Right ventricle myocardium superior (tissue), 1 donor: ENCODE results near the gene NXPH1. TPM values are rescaled to one million over a fixed set of nuclear protein-coding genes. Genes with fewer than 3 reads are reported as not detected.

Experiments used
- ATAC-seq: fragments of 200-7000 bp; cut with Tn5 transposase; one replicate; pipeline ENCODE4 v1.9.1; 2020; ENCODE audit warnings: mild to moderate bottlenecking; ENCODE audit not compliant: poor library complexity
- DNase-seq: peaks from one replicate; pipeline ENCODE4 v3.0.0-alpha.2; 2020
- intact Hi-C: fragments of 100-400 bp; cut with DNase I; formaldehyde crosslinking; loops from one replicate; pipeline ENCODE4 v1.11.2; 2022
- total RNA-seq: library from RNA; stranded (reverse); fragmentation: NEBNext Ultra II Directional; extraction: Animal tissue kit (Norgen Biotek cat#: 25700); gene quantifications from one replicate; pipeline ENCODE4 v1.2.1, GENCODE V29; 2021
- donor health status: DM: no; HTN: yes; CAD: no; lungs with severe emphysema.

Gene NXPH1
- total RNA-seq, 1 donor from 2014 or later = not detected

GRCh38 chr7:8567626-8568025 is 134.2 kb downstream of the NXPH1 start:
- intact Hi-C loops = no loop called here
- ATAC-seq = no peak
- DNase-seq = no peak

GRCh38 chr7:8579661-8580194 is 146.3 kb downstream of the NXPH1 start:
- intact Hi-C loops = no loop called here
- no peak for ATAC-seq

GRCh38 chr7:8581842-8582241 is 148.4 kb downstream of the NXPH1 start:
- ATAC-seq = no peak
- no peak for DNase-seq

More at GRCh38 chr7:8579661-8580194, 146.3 kb downstream of the NXPH1 start:
- no peak for DNase-seq

GRCh38 chr7:8582728-8583127 is 149.3 kb downstream of the NXPH1 start:
- intact Hi-C loops = no loop called here
- ATAC-seq (no peak), DNase-seq (no peak)

More at GRCh38 chr7:8581842-8582241, 148.4 kb downstream of the NXPH1 start:
- intact Hi-C loops = no loop called here

GRCh38 chr7:8585591-8585990 is 152.2 kb downstream of the NXPH1 start:
- ATAC-seq (no peak), DNase-seq (no peak)
- intact Hi-C loops = no loop called here

GRCh38 chr7:8590225-8590624 is 156.8 kb downstream of the NXPH1 start:
- ATAC-seq = no peak
- DNase-seq = no peak
- intact Hi-C loops = no loop called here

- intact Hi-C loops = no loop called here
- no peak for DNase-seq
- no peak for ATAC-seq
These were observed 157.4 kb downstream of the NXPH1 start for GRCh38 chr7:8590791-8591190.

- ATAC-seq = no peak
- intact Hi-C loops = no loop called here
- DNase-seq = no peak
These were observed 157.9 kb downstream of the NXPH1 start for GRCh38 chr7:8591289-8591688.

DNA sequence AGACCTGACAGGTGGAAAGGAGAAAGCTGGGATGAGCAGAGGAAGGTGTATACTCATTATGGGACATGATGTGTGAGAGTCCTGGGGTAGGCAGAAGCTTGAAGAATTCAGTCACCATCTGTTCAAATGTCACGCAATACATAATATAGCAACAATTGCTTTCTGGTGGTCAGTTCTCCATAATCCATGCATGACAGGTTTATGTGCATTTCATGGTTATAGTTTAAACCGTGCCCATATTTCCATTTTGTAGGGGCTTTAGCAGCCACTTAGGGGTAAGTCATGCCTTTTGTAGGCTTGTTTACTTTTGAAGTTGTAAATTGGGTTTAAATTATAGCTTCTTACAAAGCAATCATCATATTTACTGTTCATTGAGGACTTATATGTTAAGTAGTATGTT is 158.8 kb downstream of the NXPH1 start:
- intact Hi-C loops = no loop called here
- ATAC-seq (no peak), DNase-seq (no peak)

GRCh38 chr7:8594115-8594514 is 160.7 kb downstream of the NXPH1 start:
- intact Hi-C loops = no loop called here
- DNase-seq (no peak), ATAC-seq (no peak)

- intact Hi-C loops = no loop called here
- ATAC-seq (no peak), DNase-seq (no peak)
These were observed 164.2 kb downstream of the NXPH1 start for GRCh38 chr7:8597565-8597964.

GRCh38 chr7:8601121-8601520 is 167.7 kb downstream of the NXPH1 start:
- no peak for DNase-seq
- intact Hi-C loops = no loop called here
- no peak for ATAC-seq

DNA sequence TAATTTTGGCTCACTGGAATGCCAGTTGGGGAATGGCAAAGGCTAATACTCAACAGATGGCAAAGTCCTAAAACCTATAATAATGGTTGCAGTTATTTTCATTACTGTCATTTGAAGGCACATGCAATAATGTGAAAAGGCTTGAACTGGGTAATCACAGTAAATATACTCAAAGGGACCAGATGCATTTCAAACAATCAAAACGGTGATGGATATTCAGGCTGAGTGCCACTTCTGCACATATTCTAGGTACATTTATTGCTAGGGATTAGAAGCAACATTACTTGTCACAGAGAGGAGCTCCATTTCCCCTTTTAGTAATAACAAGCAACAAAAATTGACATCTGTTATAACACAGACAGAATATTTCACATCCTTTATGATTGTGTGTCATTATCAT is 171.8 kb downstream of the NXPH1 start:
- DNase-seq (no peak), ATAC-seq (no peak)
- intact Hi-C loops = no loop called here

- intact Hi-C loops = no loop called here
- no peak for ATAC-seq
- DNase-seq = no peak
These were observed 179.2 kb downstream of the NXPH1 start for GRCh38 chr7:8612584-8612983.

GRCh38 chr7:8613191-8613590 is 179.8 kb downstream of the NXPH1 start:
- intact Hi-C loops = no loop called here
- ATAC-seq (no peak), DNase-seq (no peak)

DNA sequence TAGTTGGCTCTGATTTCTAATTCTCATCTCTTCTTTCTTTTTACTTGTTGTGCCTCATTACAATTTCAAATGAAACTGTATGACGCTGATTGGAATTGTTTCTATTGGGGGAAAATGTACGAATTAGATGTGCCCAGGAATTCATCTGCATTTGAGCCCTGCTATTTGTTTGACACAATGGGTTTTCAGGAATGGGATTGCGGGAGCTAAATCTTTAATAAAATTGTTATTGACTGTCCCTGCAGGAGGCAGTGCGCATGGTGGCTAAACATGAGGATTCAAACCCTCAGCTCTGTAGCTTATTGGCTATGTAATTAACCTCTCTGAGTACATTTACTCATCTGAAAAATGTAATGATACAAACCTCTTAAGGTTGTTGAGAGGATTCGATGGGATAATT is 181.6 kb downstream of the NXPH1 start:
- no peak for ATAC-seq
- intact Hi-C loops = no loop called here
- no peak for DNase-seq

GRCh38 chr7:8618441-8619070 is 185.1 kb downstream of the NXPH1 start:
- no peak for ATAC-seq
- intact Hi-C loops = no loop called here

GRCh38 chr7:8620169-8620568 is 186.8 kb downstream of the NXPH1 start:
- intact Hi-C loops = no loop called here
- ATAC-seq = no peak

More at GRCh38 chr7:8618441-8619070, 185.1 kb downstream of the NXPH1 start:
- DNase-seq = no peak

DNA sequence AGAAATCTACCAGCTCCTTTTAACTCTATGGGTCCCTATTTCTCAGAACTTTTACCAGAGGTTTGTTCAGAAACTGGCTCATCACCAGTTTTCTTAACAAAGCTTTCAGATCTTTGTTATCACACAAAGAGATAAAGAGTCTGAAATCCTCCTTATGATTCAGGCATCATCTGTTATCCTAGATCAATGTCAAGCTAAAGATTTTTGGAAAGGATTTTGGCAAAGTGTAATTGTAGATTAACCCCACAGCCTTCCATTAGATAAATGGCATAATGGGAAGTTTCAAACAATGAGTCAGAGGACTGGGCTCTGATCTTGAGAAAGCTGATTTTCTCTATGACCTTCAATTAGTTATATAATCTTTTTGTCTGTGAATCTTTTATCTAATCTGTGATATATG is 192.2 kb downstream of the NXPH1 start:
- intact Hi-C loops = no loop called here
- DNase-seq (no peak), ATAC-seq (no peak)

More at GRCh38 chr7:8620169-8620568, 186.8 kb downstream of the NXPH1 start:
- no peak for DNase-seq

DNA sequence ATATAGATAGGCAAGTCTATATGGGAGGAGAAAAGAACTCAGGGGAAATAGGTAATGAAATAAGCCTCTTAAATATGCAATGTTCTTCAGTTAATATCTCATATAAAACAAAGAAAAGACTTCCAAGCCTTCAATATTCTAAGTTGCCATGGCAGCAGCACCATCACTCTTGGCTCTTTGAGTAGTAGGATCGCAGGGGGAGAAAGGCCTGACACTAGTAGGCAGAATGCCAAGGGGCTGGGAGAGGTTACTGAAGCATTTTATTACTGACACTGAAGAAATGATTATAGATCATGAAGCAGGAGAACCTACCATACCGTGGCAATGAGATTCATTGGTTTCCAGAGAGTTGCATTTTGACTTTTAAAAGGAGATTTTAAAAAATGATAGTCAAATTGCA is 193.9 kb downstream of the NXPH1 start:
- DNase-seq (no peak), ATAC-seq (no peak)
- intact Hi-C loops = no loop called here

GRCh38 chr7:8628656-8629055 is 195.2 kb downstream of the NXPH1 start:
- intact Hi-C loops = no loop called here
- no peak for DNase-seq
- ATAC-seq = no peak
